ENCODE data around the gene CNN1. TPM values are rescaled to one million over a fixed set of nuclear protein-coding genes. Genes with fewer than 3 reads are reported as not detected.
A peak's percentile ranks its signal among the peaks of the same experiment; 100 is the strongest.

The CNN1 gene
- total and polyA plus RNA-seq, 9 of the 15 experiments (the other 6 are each of a cell fraction or from before 2014, with no cell fraction given) = 0.23 to 10.6 (median 5.2) TPM

DNA sequence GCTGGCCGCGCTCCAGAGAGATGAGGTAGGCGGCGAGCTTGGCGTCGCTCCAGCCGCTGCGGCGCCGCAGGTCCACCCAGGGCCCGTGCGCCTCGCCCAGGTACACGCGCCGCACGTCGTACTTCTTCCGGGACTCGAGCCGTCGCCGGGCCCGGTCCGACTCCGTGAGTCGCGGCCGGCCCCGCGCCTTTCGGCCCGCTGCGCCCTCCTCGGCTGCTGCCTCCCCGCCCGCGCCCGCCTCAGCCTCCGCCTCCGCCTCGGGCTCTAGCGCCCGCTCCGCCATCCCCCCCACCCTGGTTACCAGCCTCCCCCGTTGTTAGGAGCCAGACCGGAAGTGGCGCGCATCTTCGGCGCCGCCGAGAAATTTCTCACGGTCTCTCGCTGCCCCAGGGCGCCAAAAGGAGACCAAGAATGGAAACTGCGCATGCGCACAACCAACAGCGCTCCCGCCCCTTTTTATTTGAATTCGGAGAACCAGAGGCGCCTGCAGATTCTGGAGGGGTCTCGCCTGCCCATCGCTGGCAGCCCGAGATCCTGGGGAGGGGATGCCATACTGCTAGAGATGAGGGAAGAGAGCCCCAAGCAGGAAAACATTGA is 33.0 kb upstream of the CNN1 start, which contains the start of gene ZNF653 (continued):
- TF ChIP-seq, protein P1, sequence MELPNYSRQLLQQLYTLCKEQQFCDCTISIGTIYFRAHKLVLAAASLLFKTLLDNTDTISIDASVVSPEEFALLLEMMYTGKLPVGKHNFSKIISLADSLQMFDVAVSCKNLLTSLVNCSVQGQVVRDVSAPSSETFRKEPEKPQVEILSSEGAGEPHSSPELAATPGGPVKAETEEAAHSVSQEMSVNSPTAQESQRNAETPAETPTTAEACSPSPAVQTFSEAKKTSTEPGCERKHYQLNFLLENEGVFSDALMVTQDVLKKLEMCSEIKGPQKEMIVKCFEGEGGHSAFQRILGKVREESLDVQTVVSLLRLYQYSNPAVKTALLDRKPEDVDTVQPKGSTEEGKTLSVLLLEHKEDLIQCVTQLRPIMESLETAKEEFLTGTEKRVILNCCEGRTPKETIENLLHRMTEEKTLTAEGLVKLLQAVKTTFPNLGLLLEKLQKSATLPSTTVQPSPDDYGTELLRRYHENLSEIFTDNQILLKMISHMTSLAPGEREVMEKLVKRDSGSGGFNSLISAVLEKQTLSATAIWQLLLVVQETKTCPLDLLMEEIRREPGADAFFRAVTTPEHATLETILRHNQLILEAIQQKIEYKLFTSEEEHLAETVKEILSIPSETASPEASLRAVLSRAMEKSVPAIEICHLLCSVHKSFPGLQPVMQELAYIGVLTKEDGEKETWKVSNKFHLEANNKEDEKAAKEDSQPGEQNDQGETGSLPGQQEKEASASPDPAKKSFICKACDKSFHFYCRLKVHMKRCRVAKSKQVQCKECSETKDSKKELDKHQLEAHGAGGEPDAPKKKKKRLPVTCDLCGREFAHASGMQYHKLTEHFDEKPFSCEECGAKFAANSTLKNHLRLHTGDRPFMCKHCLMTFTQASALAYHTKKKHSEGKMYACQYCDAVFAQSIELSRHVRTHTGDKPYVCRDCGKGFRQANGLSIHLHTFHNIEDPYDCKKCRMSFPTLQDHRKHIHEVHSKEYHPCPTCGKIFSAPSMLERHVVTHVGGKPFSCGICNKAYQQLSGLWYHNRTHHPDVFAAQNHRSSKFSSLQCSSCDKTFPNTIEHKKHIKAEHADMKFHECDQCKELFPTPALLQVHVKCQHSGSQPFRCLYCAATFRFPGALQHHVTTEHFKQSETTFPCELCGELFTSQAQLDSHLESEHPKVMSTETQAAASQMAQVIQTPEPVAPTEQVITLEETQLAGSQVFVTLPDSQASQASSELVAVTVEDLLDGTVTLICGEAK (IDR thresholded peaks at IDR 0.05) = peak; percentile 93
- TF ChIP-seq, protein P1 (CRISPR knock-in tag; IDR thresholded peaks at IDR 0.05) = no peak
- TF ChIP-seq, protein P2, sequence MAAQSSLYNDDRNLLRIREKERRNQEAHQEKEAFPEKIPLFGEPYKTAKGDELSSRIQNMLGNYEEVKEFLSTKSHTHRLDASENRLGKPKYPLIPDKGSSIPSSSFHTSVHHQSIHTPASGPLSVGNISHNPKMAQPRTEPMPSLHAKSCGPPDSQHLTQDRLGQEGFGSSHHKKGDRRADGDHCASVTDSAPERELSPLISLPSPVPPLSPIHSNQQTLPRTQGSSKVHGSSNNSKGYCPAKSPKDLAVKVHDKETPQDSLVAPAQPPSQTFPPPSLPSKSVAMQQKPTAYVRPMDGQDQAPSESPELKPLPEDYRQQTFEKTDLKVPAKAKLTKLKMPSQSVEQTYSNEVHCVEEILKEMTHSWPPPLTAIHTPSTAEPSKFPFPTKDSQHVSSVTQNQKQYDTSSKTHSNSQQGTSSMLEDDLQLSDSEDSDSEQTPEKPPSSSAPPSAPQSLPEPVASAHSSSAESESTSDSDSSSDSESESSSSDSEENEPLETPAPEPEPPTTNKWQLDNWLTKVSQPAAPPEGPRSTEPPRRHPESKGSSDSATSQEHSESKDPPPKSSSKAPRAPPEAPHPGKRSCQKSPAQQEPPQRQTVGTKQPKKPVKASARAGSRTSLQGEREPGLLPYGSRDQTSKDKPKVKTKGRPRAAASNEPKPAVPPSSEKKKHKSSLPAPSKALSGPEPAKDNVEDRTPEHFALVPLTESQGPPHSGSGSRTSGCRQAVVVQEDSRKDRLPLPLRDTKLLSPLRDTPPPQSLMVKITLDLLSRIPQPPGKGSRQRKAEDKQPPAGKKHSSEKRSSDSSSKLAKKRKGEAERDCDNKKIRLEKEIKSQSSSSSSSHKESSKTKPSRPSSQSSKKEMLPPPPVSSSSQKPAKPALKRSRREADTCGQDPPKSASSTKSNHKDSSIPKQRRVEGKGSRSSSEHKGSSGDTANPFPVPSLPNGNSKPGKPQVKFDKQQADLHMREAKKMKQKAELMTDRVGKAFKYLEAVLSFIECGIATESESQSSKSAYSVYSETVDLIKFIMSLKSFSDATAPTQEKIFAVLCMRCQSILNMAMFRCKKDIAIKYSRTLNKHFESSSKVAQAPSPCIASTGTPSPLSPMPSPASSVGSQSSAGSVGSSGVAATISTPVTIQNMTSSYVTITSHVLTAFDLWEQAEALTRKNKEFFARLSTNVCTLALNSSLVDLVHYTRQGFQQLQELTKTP (IDR thresholded peaks at IDR 0.05; ENCODE audit: low read depth in 1 of 2, partially characterized antibody in 2 of 2) = peak in 1 of 2 experiments; percentile 99
- TF ChIP-seq, protein P3, sequence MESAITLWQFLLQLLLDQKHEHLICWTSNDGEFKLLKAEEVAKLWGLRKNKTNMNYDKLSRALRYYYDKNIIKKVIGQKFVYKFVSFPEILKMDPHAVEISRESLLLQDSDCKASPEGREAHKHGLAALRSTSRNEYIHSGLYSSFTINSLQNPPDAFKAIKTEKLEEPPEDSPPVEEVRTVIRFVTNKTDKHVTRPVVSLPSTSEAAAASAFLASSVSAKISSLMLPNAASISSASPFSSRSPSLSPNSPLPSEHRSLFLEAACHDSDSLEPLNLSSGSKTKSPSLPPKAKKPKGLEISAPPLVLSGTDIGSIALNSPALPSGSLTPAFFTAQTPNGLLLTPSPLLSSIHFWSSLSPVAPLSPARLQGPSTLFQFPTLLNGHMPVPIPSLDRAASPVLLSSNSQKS (CRISPR knock-in tag; IDR thresholded peaks at IDR 0.05) = no peak; the same call in 1 of the 2 replicates
- TF ChIP-seq HCFC1 (IDR thresholded peaks at IDR 0.05; ENCODE audit: low read depth, low read length) (peak; percentile 91), POLR2G (IDR thresholded peaks at IDR 0.05; ENCODE audit: low read depth, low read length) (peak; percentile 82), MTA1 (IDR thresholded peaks at IDR 0.05; ENCODE audit: borderline replicate concordance) (peak; percentile 98), FIP1L1 (IDR thresholded peaks at IDR 0.05; ENCODE audit: low read depth, low read length, poor library complexity, severe bottlenecking) (peak; percentile 62)
- TF ChIP-seq, protein P4, sequence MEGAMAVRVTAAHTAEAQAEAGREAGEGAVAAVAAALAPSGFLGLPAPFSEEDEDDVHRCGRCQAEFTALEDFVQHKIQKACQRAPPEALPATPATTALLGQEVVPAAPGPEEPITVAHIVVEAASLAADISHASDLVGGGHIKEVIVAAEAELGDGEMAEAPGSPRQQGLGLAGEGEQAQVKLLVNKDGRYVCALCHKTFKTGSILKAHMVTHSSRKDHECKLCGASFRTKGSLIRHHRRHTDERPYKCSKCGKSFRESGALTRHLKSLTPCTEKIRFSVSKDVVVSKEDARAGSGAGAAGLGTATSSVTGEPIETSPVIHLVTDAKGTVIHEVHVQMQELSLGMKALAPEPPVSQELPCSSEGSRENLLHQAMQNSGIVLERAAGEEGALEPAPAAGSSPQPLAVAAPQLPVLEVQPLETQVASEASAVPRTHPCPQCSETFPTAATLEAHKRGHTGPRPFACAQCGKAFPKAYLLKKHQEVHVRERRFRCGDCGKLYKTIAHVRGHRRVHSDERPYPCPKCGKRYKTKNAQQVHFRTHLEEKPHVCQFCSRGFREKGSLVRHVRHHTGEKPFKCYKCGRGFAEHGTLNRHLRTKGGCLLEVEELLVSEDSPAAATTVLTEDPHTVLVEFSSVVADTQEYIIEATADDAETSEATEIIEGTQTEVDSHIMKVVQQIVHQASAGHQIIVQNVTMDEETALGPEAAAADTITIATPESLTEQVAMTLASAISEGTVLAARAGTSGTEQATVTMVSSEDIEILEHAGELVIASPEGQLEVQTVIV (CRISPR knock-in tag; IDR thresholded peaks at IDR 0.05; ENCODE audit: borderline replicate concordance) = 0 out of 2 replicates have a peak, but pooled peaks have one; percentile 40
